NB4 (cell line): ENCODE results near the gene CAPN8.

Experiments
- DNase-seq: peaks from one replicate; pipeline ENCODE4 v3.0.0; 2010; ENCODE audit warnings: low read depth
- H3K4me3 ChIP-seq: one replicate; pipeline ENCODE4 v1.5.1; 2011; ENCODE audit warnings: mild to moderate bottlenecking, low read depth, low read length, moderate library complexity
- CTCF ChIP-seq: IDR thresholded peaks from one replicate; pipeline ENCODE4 v1.5.1; 2012; ENCODE audit warnings: low read depth, low read length
- MAX ChIP-seq: IDR thresholded peaks from 2 replicates; pipeline ENCODE4 v1.6.1; 2011; ENCODE audit warnings: low read depth, low read length
- MYC ChIP-seq: IDR thresholded peaks from 2 replicates; pipeline ENCODE4 v1.6.1; 2011; ENCODE audit warnings: low read depth, low read length
- POLR2A ChIP-seq: IDR thresholded peaks from 2 replicates; pipeline ENCODE4 v1.6.1; 2011; ENCODE audit warnings: mild to moderate bottlenecking; ENCODE audit not compliant: insufficient read length; ENCODE audit errors: extremely low read depth

CAPN8 gene

GRCh38 chr1:223665592-223666312, at the start of gene CAPN8:
Gene CAPN8, minus strand, starts transcription at chr1:223665701. Its CDS starts 55 bp downstream, at chr1:223665646.
- DNase-seq: no peak
- TF ChIP-seq CTCF (no peak), MAX (no peak), MYC (no peak), POLR2A (no peak)
- H3K4me3 ChIP-seq: no peak within 1 kb of the TSS

- no peak overlapping the region for H3K4me3 ChIP-seq
- no peak for TF ChIP-seq MYC
- peak; percentile 80 for DNase-seq
These were observed 49.5 kb upstream of the CAPN8 start for GRCh38 chr1:223714849-223715603.

- TF ChIP-seq MYC: no peak
- no peak for TF ChIP-seq CTCF
- TF ChIP-seq MAX: no peak
- no peak for TF ChIP-seq POLR2A
- DNase-seq: no peak
- H3K4me3 ChIP-seq: no peak overlapping the region
These were observed 48.9 kb upstream of the CAPN8 start for GRCh38 chr1:223714421-223714724.

- DNase-seq: no peak
- TF ChIP-seq MYC (no peak), MAX (no peak)
- H3K4me3 ChIP-seq: peak overlapping the region; percentile 64
These were observed 48.3 kb upstream of the CAPN8 start for GRCh38 chr1:223713546-223714420.

- peak overlapping the region; percentile 64 for H3K4me3 ChIP-seq
- TF ChIP-seq POLR2A (no peak), MAX (no peak), CTCF (no peak), MYC (no peak)
- DNase-seq: peak; percentile 47
These were observed 47.5 kb upstream of the CAPN8 start for GRCh38 chr1:223712850-223713474.

- H3K4me3 ChIP-seq: peak within 1 kb of the TSS; percentile 64
- 0 out of 2 replicates have a peak, but pooled peaks have one; percentile 3 for TF ChIP-seq MAX
- TF ChIP-seq CTCF: peak; percentile 25
- peak; percentile 53 for TF ChIP-seq POLR2A
- TF ChIP-seq MYC: peak; percentile 23; the same call in 1 of the 2 replicates
These were observed 46.8 kb upstream of the CAPN8 start, which contains the start of gene CAPN2 for GRCh38 chr1:223712194-223712849. Gene CAPN2, plus strand, starts transcription at chr1:223712539. Its CDS starts 102 bp downstream, at chr1:223712641.

More at GRCh38 chr1:223712194-223712849, 46.8 kb upstream of the CAPN8 start, which contains the start of gene CAPN2:
- DNase-seq: peak; percentile 85
